ENCODE data around the gene LCE2D. TPM values are rescaled to one million over a fixed set of nuclear protein-coding genes. Genes with fewer than 3 reads are reported as not detected.

The LCE2D gene
- total and polyA plus RNA-seq, 2 donors (not counting 1 experiment from before 2014, with no cell fraction given): not detected

GRCh38 chr1:152697701-152698600 is 34.8 kb downstream of the LCE2D start, which contains the start of gene LCE2A:
TSS of gene LCE2A (plus strand) at chr1:152698345. CDS start at chr1:152698902, 557 bp downstream.
- ChIA-PET CTCF (no interaction called here), POLR2A (no interaction called here)
- Histone ChIP-seq H2AFZ (ENCODE audit: insufficient read depth, low read depth, low read length, poor library complexity, severe bottlenecking) (no peak within 1 kb of the TSS), H3K9me3 (ENCODE audit: control extremely low read depth in 1 of 3, control insufficient read depth in 2 of 3, insufficient read depth in 1 of 3, low read length in 2 of 3) (no peaks in the 10 kb centered on the region), H3K4me3 (ENCODE audit: control extremely low read depth in 1 of 5, extremely low read depth in 1 of 5, insufficient read depth in 1 of 5, low read depth in 2 of 5, low read length in 4 of 5) (no peak within 1 kb of the TSS), H3K27ac (ENCODE audit: low read length in 2 of 2) (no peak within 1 kb of the TSS), H3K4me2 (replicated peaks; ENCODE audit: low read depth, low read length, poor library complexity, severe bottlenecking) (no peak within 1 kb of the TSS), H3K9ac (ENCODE audit: low read length) (no peak within 1 kb of the TSS), H3K36me3 (replicated peaks in 1 of 2; ENCODE audit: control extremely low read depth in 1 of 2, control insufficient read depth in 1 of 2, extremely low read depth in 1 of 2, insufficient read depth in 2 of 2, low read length in 1 of 2) (no peaks in the 10 kb centered on the region), H4K20me1 (ENCODE audit: control insufficient read depth, insufficient read depth, low read length, poor library complexity, severe bottlenecking) (no peaks in the 10 kb centered on the region), H3K79me2 (ENCODE audit: control insufficient read depth, insufficient read depth, low read length) (no peaks in the 10 kb centered on the region), H3K4me1 (ENCODE audit: control insufficient read depth in 2 of 2, insufficient read depth in 2 of 2, low read length in 2 of 2) (no peaks in the 10 kb centered on the region), H3K27me3 (replicated peaks in 1 of 4; ENCODE audit: control extremely low read depth in 1 of 4, control insufficient read depth in 3 of 4, insufficient read depth in 4 of 4, low read length in 3 of 4) (peaks cover 0 to 2% (median 0%) of the 10 kb centered on the region in 4 experiments)
- DNase-seq (no peak), ATAC-seq (ENCODE audit: low read depth) (no peak)
- H3K27ac Mint-ChIP-seq: no peak within 1 kb of the TSS
- WGBS (ENCODE audit: insufficient coverage): 61% methylated on average over 4 of the region's 4 CpGs
- TF ChIP-seq CTCF (IDR thresholded peaks at IDR 0.05): no peak
- no peak for TF ChIP-seq EZH2 (IDR thresholded peaks at IDR 0.05; ENCODE audit: borderline replicate concordance, insufficient read depth, low read depth, low read length, poor library complexity, severe bottlenecking)
- no peaks in the 10 kb centered on the region for H3K9me3 Mint-ChIP-seq (ENCODE audit: insufficient read depth)
- no peak within 1 kb of the TSS for H3K4me3 Mint-ChIP-seq
- no peaks in the 10 kb centered on the region for H3K4me1 Mint-ChIP-seq
- intact Hi-C loops (cut with micrococcal nuclease): no loop called here
- no peaks in the 10 kb centered on the region for H3K27me3 Mint-ChIP-seq

- DNase-seq (no peak), ATAC-seq (ENCODE audit: low read depth) (no peak)
- no peaks in the 10 kb centered on the region for H4K20me1 ChIP-seq (ENCODE audit: control insufficient read depth, insufficient read depth, low read length, poor library complexity, severe bottlenecking)
- no peaks in the 10 kb centered on the region for H3K79me2 ChIP-seq (ENCODE audit: control insufficient read depth, insufficient read depth, low read length)
- no peaks in the 10 kb centered on the region for H3K9me3 Mint-ChIP-seq (ENCODE audit: insufficient read depth)
- no peak for TF ChIP-seq CTCF (IDR thresholded peaks at IDR 0.05)
- TF ChIP-seq EZH2 (IDR thresholded peaks at IDR 0.05; ENCODE audit: borderline replicate concordance, insufficient read depth, low read depth, low read length, poor library complexity, severe bottlenecking): no peak
- no peak overlapping the region for H2AFZ ChIP-seq (ENCODE audit: insufficient read depth, low read depth, low read length, poor library complexity, severe bottlenecking)
- H3K27ac Mint-ChIP-seq: no peak overlapping the region
- peaks cover 5% of the 10 kb centered on the region for H3K27me3 Mint-ChIP-seq
- H3K27ac ChIP-seq (ENCODE audit: low read length in 2 of 2): no peak overlapping the region
- no peak overlapping the region for H3K4me3 ChIP-seq (ENCODE audit: control extremely low read depth in 1 of 5, extremely low read depth in 1 of 5, insufficient read depth in 1 of 5, low read depth in 2 of 5, low read length in 4 of 5)
- H3K9me3 ChIP-seq (ENCODE audit: control extremely low read depth in 1 of 3, control insufficient read depth in 2 of 3, insufficient read depth in 1 of 3, low read length in 2 of 3): no peaks in the 10 kb centered on the region
- no peak overlapping the region for H3K9ac ChIP-seq (ENCODE audit: low read length)
- CTCF ChIA-PET: no interaction called here
- H3K36me3 ChIP-seq (replicated peaks in 1 of 2; ENCODE audit: control extremely low read depth in 1 of 2, control insufficient read depth in 1 of 2, extremely low read depth in 1 of 2, insufficient read depth in 2 of 2, low read length in 1 of 2): no peaks in the 10 kb centered on the region
- H3K4me1 ChIP-seq (ENCODE audit: control insufficient read depth in 2 of 2, insufficient read depth in 2 of 2, low read length in 2 of 2): no peaks in the 10 kb centered on the region
- 100% methylated on average over 1 of the region's 4 CpGs for WGBS (ENCODE audit: insufficient coverage)
- no peak overlapping the region for H3K4me3 Mint-ChIP-seq
- peaks cover 0 to 2% (median 0%) of the 10 kb centered on the region in 4 experiments for H3K27me3 ChIP-seq (replicated peaks in 1 of 4; ENCODE audit: control extremely low read depth in 1 of 4, control insufficient read depth in 3 of 4, insufficient read depth in 4 of 4, low read length in 3 of 4)
- H3K4me1 Mint-ChIP-seq: no peaks in the 10 kb centered on the region
- intact Hi-C loops (cut with micrococcal nuclease): no loop called here
- POLR2A ChIA-PET: no interaction called here
- no peak overlapping the region for H3K4me2 ChIP-seq (replicated peaks; ENCODE audit: low read depth, low read length, poor library complexity, severe bottlenecking)
Observed at GRCh38 chr1:152699746-152700145, 36.6 kb downstream of the LCE2D start.
